IPS-NIHi7 (cell line): ENCODE results near the gene JAKMIP1.
A peak's percentile ranks its signal among the peaks of the same experiment; 100 is the strongest.

Experiments used
- DNase-seq: peaks from one replicate; pipeline ENCODE4 v3.0.0; 2012; ENCODE audit warnings: mixed read lengths; ENCODE audit errors: extremely low spot score

JAKMIP1 gene

DNA sequence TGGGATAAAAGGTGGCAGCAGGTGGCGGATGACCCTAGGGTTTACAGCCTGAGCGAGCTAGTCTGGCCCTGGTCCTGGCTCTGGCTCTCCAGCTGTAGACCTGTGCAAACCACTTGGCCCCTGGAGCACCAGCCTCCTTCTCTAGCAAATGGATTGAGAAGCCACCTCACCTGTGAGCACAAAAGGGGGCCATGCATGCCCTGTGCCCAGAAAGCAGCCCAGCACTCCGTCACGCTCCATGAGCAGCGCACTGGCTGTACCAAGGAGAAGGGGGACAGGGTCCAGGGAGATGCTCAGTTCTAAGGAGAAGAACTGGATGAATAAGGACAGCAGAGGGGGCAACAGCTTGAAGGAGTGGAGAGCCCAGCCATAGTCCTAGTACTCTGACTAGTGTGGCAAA, 135.2 kb downstream of the JAKMIP1 start:
- DNase-seq: no peak

DNA sequence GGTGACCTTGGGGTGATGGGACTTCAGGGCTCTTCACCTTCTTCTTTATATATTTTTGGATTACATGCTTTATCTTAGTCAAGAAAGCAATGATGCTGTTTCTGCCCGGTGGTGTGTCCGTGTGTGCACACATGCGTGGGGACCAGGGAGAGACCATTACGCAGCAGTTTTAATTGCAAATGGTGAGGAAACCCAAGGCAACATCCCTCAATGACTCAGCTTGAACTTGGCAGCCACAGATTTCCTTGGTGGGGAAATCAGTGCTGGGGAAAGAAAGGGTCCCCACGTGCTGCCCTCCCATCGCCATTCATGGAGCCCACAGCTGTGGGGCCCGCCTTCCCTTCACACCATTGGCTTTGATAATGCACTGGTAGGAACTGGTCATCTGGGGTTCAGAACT, 136.0 kb downstream of the JAKMIP1 start:
- DNase-seq: no peak

DNA sequence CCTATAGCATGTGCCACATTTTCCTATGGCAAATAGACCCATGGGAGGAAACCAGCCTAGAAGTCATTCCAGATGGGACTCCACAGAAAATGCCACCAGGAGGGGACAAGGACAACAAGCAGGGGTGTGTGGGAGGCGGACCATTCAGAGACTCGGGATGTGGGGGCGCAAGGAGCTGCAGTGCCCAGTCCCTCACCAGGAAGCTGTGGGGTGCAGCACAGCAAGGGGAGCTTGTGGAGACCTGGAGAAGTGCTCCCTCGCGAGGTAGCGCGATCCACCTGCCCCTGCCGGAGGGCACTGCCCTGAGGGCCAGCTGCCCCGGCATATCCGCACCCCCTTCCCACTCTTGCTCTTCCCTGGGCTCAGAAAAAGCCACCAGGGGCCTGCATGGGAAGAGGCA, 136.7 kb downstream of the JAKMIP1 start:
- DNase-seq: no peak

DNA sequence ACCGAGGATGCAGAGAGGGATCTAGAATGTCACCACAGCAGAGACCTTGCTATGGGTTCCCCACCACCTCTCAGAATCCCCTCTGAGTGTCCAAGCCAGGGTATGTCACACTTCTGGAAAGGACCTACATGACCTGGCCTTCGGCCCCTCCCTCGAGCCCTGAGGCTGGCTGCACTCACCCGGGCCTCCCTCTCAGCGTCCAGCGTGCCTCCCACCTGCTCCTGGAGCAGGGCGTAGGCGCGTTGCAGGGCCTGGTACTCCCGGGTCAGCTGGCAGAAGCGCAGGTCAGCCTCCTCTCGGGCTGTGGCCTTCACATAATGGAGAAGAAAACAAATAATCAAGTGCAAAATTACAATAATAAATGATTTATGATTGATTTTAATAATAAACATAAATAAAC, 138.2 kb downstream of the JAKMIP1 start:
- no peak for DNase-seq

DNA sequence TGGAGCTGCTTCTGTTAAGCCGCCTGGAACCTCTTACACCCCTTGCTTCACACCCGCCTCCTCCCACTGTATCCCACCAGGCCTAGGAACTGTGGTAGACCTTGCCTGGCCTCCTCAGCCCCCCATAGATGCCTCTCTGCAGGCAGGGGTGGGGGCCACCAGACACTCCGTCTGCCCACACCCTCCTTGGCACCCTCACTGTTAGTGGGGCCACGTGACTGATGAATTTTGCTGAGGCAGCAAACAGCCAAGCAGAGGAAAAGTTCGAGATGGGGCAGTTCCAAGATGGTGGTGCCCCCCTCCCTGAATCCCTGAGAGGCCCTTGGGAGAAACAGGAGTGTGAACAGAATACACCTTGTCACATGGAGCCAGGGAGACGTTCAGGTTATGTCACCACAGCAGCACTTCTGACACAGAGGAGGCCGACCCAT, 141.0 kb downstream of the JAKMIP1 start:
- no peak for DNase-seq

DNA sequence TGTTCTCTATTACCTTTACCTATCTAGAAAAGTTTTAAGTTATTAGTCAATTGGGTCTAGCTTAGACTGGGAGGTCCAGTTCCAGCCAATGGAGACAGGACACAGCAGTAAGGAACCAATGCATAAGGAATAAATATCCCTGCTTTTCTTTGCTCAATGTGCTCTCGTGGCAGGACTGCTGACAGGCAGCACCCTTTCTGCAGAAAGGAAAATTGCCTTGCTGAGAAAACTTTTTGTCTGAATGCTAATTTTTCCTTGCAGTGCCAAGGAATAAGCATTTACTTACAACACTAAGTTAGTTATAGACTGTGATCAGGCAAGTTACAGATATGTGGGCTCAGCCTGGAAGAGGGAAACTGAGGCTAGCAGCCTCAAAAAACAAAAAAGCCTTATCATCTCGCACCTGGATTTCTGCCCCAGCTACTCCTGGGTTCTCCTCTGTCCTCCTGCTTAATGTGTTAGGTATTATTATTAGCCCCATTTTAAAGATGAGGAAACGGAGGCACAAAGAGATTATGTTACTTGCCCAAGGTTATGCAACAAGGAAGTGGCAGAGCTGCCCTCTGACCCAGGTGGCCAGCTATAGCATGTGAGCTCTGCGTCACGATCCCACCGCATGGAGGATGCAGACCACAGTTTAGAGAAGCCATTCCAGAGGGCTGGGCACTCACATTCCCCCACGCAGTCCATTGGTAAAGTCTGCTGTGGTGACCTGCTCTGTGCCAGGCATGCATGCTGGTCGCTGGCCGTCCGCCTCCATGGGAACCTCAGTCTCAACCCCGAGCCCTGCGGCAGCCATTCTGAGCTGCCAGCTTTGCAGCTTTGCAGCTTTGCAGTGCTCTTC, 141.6 kb downstream of the JAKMIP1 start:
- DNase-seq: no peak

DNA sequence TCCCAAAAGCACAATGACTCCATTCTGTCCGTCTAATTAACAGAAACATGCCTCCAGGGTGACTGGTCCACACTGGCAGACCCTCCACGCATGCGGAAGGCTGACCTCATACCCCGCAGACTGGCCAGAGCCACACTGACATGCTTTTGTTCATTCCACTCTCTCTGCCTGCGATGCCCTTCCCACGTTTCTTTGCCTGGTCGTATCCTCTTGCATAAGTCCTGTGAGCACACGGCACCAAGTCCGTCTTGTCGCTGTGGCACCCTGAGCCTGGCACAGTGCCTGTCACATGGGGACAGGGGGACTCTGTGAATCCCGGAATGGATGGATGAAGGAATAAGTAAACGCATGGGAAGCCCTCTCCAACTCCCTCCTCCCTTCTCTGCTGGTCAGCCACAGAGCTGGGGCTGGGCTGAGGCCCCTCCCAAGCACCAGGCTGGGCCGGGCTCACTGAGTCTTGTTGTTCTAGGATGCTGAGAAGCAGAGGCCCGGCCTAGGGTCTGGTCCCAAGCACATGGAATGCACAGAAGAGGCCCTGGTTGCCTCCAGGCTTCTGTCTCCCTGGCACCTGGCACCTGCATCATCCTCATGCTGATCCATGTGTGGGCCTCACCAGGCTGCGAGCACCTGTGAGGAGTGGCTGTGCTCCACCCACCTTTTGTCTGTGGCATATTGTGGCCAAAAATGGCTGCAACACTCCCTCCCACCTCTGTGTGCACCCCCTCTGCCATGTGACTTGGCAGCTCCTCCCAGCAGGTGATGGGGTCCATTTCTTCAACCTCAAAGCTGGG, 143.2 kb downstream of the JAKMIP1 start:
- DNase-seq: no peak

DNA sequence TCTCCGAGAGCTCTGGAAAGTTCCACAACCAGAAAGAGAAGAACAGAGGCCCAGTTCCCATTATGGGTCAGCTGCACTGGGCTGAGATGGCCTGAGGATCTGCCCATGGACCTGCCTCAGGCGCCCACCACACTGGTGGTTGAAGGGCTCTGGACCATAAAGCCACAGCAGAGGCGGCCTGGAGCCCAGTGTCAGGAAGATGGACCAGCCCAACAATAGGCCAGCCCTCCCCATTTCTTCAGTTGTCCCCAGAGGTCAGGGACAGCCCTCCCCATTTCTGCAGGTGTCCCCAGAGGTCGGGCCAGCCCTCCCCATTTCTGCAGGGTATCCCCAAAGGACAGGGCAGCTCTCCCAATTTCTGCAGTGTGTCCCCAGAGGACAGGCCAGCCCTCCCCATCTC, 144.9 kb downstream of the JAKMIP1 start:
- no peak for DNase-seq

DNA sequence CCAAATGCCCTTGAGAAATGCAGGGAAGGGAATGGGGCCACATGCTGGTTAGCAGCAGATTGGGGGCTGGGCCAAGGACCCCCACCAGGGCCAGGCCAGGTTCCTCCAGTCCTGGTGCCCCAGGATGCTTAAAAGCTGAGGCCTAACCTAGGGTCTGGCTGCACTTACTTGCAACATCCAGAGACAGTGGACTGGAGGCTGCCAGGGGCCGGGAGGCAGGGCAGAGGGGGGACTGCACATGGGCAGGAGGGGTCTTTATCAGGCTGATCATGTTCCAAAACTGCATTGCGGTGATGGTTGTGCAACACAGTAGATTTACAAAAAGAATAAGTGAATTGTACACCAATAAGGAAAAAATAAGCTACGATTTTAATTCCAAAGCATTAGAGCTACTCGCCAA, 145.3 kb downstream of the JAKMIP1 start:
- no peak for DNase-seq

DNA sequence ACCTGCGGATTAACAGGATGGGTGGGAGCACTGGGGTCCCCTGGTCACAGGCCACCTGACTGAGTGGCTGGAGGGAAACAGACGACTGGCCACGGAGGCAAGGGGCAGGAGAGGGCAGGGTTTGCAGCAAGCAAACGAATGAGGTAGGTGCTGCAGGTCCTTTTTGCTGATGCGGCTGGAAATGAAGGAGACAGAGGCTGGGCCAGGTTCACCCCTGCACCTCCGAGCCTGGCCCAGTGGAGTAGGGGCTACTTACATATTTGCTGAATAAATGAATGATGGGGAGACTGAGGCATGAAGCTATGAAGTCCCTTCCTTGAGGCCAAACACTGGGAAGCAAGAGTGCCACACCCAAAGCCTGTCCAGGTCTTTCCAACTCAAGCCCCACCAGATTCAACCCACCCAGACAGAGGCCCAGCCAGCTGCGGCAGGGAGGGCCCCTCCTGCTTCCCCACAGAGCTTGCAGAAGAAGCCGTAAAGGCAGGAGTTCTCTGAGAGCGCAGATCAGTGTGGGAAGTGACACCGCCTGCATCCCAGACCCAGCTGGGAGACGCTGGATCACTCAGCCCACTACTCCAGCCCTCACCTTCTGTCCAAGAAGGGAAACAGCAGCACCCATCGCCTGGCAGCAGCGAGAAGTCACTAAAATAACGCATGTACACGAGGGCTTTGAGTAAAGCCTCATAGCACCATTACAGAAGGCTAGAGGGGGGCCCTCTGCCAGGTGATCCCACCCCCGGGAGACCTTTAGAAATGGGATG, 146.0 kb downstream of the JAKMIP1 start:
- DNase-seq: no peak

DNA sequence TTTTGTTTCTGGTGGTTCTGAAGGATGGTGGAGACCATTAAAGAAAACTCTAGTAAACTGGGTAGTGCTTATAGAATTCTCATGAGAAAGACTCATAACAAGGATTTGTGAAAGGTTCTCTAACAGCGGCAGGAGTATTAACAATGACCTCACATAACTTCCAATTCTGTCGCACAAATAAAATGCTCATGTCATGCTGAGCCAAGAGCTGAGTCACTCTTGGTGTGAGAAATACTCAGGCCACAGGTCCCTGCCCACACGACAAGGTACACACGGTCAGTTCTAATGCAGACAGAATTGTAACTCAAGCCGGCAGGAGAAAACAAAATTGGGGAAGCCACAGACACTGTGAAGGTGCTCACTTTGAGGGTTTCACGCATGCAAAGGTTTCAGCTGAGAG, 147.7 kb downstream of the JAKMIP1 start:
- no peak for DNase-seq

DNA sequence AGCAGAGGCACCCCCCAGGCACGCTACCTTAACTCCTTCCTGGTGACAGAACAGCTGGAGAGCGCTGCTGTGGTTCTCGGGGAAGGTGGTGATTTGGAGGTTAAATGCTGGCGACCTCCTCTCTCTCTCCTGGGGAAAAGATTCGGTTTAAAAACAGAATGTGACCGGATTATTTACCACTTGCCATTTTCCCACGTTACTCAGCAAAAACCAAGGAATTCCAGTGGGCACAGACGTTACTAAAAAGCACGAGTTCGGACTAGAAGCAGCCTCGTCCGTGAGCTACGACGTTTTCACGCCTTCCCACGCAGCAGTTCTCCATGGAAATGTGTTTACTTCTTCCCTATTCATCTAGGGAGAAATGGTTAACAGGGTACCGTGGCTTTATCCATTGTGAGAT, 149.8 kb downstream of the JAKMIP1 start:
- no peak for DNase-seq

DNA sequence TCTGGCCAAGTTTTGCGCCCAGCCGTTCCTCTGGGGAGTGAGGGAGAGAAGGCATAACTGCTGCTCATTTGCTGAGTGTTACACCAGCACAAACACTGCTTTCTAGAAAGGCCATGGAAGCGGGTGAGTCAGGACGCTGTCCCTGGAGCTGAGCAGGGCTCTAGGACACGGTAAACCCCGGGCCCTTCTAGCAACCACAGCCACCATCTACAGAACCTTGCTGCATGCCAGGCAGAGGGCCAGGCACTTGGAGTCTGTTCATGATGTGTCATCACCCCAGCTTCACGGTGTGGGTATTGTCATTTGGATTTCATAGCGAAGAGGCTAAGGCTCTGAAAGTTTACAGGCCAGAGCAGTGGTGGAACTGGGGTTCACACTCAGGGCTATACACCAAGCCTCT, 150.4 kb downstream of the JAKMIP1 start:
- DNase-seq: no peak

DNA sequence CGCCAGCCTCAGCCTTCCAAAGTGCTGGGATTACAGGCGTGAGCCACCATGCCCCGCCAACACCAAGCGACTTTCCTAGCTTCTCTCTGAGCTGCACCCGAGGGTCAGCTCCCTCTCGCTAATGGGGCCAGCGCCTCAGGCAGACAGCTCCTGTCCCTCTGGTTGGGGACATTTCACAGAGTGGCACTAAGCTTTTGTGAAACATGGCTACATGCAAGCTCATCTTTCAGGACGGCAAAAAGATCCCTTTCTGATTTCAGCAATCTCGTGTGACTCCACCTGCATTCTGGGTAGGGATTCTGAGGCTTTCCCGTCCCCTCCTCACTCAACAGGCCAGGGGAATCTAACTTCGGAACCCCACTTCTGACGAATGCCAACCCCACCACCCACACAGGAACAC, 151.1 kb downstream of the JAKMIP1 start:
- DNase-seq: no peak

DNA sequence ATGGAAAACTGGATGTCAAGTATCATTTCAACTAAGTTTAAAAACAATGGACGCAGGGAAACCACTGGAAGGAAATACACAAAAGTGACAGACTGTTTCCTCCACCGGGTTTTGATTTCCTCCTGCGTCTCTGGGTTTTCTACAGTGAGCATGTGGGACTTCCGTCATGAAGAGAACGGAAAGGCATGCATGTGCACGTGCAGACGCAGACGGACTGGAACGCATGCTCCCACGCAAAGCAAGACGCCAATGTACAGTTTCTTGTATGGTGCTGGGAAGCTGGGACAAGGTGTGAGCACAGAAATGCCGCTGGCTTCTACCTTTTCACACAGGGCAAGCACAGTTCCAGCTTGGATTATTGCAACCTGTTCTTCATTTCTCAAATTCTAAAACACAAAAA, 151.8 kb downstream of the JAKMIP1 start:
- no peak for DNase-seq

DNA sequence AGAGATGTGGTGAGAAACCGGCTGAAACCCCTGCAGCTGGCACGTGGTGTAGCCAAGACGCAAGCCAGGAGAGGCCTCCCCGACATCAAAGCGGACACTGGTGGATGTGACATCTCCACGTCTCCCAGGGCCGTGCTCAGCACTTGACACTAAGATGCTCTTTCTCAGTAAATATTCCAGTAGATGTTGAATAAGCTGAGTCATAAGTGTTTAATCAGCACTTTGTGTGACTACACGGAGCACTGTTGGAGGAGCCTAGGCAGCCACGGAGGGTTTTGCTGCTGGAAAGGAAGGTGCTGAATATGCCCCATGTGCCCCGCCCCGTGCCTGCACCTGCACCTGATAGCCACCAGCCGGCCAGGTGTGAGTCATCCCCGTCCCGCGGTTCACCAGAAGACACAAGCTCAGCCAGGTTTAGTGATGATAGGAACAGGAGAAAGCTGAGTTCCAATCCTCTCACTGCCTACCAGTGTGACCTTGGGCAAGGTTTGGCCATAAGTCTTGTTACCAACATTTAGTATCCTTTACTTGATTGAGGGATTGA, 153.1 kb downstream of the JAKMIP1 start:
- DNase-seq: peak; percentile 51

DNA sequence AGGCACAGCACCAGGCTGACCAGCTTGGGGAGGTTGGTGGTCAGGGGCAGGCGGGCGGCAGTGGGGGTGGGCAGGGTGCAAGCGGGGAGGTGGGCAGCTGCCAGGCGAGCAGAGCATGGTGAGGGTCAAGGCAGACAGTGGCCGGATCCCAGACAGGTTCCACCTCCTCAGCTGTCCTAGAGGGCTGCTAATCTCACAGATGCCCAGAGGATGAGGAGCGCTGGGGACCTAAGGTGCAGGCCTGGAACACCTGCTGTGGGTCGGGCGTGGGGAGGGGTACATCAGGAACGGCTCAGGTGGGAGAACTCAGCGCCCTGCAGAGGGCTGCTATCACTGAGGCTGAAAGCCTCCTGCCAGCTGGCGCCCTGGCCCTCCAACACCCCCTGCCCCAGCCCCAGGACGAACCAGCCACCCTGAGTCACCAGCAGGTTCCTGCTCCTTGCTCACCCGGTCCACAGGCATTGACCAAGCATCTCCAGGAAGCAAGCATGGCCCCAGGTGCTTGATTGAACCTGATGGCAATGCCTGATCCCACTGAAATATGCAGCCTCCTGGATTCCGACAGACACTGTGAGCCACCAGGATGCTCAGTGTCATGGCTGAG, 153.7 kb downstream of the JAKMIP1 start:
- no peak for DNase-seq

DNA sequence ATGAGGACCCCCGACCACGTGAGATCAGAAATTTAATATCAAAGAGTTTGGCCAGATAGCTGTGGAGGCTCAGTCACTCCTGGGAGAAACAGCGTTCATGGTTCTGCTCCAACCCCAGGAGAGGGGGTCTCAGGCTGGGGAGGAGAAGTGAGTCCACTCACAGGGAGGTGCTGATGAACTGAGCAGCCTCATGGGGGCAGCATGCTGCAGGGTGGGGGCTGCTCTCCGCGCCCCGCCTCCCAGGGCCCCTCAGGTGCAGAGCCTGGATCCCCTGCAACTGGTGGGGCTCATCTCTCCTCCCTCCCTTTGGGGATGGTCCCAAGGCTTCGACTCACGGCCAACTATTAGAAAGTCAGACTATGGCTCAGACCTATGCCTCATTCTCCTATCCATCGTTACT, 155.5 kb downstream of the JAKMIP1 start:
- peak; percentile 81 for DNase-seq

DNA sequence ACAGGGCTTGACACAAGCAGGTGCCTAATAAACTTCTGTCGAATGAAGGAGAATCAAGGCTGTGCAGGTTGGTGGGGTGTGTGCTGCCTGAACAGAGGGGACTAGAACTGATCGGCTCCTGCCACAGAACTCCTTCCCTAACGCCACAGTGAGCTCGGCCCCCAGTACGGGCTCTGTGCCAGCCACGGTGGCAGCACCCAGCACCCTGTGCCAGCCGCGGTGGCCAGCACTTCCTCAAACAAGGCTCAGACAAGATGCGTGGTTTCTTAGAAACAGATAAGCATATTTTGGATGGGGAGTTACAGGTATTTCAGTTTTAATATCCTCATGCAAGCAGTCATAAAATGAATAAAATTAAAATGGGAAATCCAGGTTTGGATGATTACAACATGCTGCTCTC, 156.1 kb downstream of the JAKMIP1 start:
- DNase-seq: no peak

DNA sequence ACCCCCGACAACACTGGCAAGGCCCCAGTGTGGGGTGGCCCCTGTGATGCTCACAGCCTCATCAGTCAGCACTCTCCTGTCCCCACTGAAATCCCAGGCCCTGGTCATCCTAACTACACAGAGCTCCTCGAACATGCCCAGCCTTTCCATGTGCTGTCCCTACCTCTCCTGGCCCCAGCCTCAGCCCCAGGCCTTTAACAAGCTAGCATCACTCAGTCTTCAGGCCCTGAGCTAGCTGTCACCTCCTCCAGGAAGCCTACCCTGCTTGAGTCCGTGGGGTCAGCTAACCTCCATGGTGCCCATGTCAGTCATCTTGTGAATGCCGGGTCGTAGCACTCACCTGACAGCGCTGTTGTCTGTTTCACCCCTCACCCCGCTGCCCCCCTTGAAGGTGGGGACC, 156.5 kb downstream of the JAKMIP1 start:
- DNase-seq: no peak

DNA sequence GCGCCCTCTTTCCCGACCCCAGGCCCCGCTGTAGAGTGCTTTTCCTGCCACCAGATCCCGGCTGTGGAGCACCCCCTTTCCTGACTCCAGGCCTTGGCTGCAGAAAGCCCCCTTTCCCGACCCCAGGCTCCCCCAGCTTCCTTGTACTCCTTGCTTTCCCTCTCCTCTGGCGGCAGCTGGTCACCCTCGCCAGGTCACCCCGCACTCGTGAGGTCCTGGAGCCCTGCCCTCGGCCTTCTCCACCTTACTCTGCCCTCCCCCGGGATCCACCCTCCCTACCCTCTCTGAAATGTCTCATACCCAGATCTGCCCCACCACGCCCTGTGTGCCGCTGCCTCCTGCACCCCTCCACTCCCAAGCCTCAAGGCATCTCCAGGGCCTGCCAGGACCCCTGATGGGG, 157.2 kb downstream of the JAKMIP1 start:
- DNase-seq: no peak
